ENCODE measurements around the gene ABHD16A.

The ABHD16A gene

DNA sequence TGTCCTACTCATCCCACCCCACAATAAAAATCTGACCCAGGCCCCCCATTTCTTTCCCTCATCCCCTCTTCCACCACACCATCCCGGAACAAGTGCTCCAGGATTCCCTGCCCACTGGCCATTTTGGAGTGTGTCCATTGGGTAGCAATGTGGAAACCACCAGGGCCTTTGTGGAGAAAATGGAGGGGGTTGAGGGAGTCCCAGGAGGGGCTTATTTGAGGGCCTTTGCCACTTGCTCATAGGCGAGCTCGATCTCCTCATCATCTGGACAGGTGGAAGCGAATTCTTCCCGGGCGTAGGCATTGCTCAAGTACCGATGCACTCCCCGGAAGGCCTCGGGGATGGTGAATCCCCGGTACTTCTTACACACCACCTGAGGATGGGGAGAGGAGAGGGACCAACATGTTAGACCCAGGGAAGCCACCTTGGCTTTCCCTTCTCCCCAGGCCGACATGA, 27.5 kb upstream of the ABHD16A start:
- peak; percentile 31 for DNase-seq (ENCODE audit: low spot score)

DNA sequence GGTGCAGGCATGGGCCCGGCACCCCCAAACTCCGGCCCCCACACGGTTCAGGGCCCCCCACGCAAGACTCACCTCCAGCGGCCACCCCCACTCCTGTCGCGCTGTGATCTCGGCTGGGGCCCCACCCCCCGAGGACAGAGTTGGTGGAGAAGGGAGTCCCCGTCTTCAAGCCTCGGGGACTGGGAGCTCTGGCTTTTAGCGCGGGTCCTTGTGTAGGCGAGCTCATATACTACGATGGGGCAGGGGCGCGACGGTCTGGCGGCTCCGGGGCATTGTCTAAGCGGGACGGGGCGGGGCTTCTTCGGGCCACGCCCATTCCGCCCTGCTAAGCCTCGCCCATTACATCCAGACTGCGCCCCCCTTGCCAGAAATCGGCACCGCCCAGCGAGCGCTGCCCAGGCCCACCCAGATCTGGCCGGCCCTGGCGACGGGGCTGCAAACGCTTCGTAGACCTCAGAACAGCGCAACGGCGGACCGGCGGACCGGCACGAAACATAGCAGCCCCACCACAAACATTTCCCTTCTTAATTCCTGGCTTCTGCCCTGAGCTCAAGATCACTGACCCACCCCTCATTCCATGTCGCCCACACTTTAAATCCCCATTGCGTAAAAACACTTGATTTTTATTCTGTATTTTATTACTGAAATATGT, 27.0 kb upstream of the ABHD16A start:
- DNase-seq (ENCODE audit: low spot score): peak; percentile 79

DNA sequence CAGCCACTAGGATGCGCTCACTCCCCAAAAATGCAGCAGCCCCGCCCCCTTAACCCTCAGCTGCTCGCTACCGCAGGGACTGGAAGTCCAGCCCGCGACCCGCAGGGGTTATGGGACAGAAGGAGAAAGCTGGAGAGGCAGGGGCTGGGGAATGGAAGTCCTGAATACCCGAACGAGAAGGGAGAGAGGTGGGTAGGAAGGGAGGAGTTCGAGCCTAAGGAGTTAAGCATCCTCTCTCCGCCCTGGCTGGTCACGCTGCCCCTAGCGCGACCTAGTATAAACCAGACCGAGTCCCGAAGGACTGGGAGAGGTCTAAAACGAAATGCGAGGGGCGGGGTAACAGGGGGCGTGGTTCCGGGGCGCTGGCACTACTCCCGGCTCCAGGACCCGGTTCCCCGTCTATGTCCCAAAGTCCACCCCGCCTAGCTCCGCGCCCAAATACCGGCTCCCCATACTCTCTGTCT, 26.4 kb upstream of the ABHD16A start:
- peak; percentile 81 for DNase-seq (ENCODE audit: low spot score)

DNA sequence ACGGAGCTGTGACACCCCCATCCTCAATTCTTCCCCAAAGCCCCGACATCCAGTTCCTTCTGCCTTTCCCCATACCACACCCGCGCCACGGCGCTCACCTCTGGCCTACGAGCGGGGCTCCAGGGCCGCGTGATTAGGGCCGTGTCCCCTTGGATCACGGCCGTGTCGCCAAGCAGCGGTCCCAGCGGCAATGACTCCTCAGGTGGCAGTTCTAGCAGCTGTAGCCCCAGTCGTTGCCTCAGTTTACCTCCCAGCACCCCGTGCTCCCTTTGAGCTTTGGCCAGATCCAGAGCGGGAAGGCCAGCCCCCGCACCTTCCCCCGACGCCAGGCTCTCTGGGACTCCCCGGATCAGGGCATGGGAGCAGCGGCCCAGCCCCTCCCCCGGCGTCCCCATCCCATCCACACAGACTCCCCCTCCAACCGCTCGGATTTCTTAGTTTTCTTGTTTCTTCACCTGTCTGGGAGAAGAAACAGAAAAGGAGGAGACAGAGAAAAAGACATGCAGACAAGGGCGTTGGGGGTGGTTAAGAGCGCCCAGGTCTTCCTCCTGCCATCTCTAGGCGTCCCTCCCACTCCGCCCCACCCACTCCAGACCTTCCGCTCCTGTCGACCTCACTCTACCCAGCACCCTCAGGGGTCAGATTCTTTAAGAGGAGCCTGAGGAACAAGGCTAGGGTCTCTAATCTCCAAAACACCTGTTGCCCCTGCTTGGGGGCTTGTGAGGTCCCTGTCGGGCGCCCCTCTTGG, 25.8 kb upstream of the ABHD16A start, which contains the start of gene DDAH2:
TSS of gene DDAH2 (minus strand) at position 533 of the 748 bp plus-strand sequence. CDS start at position 395, 138 bp downstream.
- no peak for DNase-seq (ENCODE audit: low spot score)

DNA sequence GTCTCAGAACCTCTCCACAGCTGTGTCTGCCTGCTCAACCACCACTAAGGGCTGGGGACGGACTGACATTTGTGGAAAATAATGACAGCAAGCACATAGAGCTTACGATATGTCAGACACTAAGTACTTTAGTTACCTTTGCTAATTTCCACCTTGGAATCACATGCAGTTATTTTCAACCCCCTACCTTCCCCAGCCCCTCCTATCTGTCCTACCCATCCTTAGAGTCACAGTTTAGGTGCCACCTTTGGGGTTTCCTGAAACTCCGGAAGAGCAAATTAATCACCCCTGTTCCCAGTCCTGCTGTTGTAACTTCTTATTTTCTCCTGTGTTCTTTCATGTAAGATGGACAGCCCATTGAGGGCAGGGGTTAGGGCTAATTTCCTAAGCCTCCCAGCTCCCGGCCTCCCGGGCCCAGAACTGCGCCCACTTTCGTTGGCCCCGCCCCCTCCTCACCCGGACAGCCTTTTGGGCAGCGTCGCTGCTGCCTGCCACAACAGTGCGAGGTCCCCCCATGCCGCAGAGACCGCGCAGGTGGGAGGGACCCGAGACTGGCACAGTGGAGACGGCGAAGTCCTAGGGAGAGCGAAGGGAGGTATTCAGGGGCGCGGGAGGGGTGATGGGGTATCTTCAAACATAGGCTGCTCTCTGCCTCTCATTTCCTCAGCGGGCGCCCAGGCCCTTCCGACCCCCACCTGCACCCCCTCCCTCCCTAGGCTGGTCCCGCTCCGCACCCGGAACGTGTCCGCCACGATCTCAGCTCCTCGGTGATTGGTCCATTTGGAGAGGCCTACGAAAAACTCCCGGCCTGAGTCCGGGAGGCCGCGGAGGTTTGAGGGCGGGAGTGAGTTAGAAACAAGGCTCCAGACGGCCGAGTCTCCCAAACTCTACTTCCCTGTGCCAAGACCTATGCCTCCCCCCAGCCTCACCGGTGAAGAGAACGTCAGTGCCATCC, 24.9 kb upstream of the ABHD16A start:
- no peak for DNase-seq (ENCODE audit: low spot score)

DNA sequence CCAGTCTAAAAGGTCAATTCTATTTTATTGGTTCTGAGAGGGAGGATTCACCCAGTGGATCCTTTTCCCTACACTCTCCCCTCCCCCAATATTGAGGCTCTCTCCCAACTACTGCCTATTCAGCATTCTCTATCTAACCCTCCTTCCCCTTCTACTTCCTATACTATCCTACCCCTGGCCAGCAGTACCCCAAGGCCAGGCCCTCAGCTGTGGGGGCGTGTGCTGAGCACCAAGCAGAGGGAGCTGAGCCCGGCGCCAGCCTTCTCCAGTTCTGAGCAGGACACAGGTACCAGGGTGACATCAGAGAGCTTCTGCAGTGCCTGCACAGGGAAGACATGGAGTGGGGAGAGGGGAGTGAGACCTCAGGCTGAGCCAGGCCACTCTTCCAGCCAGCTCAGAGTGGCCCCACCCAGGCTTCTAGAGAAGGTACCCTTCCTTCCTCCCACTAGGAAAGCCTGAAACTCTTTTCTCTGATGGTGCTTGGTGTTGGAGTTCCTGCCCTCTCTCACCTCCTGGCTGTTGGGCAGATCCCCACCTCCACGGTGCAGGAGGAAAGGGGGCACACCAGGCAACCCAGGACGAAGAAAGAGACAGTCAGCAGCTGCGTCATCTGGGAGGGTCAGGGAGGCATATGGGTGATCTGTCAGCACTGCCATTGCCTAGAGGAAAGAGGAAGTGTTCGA, 24.1 kb upstream of the ABHD16A start:
- DNase-seq (ENCODE audit: low spot score): no peak

DNA sequence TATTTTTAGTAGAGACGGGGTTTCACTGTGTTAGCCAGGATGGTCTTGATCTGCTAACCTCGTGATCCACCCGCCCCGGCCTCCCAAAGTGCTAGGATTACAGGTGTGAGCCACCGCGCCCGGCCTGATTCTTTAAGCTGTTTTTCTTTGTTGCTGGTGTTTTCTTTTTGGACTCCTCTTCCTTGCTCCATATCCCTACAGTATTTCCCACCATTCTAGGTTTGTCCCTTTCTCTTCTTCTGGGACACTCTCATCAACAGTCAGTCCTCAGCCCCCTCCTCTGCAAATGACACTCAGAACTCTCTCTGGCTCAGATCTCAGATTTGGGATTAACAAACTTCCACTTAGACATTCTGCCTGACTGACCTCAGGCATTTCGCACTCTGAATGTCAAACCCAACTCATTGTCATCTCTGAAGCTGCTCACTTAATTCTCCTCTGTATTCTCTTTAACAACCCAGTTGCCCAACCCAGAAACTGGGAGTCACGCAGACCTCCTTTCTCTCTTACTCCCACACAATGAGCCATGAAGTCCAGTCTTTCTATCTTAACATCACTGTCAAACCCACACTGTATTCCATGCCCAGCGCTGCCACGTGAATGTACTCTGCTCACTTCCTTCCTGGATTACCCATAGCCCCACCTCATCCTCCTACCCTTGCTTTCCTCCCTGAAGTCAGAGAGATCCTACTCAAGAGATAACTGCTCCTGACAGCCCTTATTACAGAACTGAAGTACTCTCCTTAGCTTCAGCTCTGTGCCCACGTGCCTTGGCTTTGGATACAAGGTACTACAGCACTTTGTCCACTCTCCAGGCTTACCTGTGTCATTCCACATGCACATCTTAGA, 22.6 kb upstream of the ABHD16A start:
- no peak for DNase-seq (ENCODE audit: low spot score)

DNA sequence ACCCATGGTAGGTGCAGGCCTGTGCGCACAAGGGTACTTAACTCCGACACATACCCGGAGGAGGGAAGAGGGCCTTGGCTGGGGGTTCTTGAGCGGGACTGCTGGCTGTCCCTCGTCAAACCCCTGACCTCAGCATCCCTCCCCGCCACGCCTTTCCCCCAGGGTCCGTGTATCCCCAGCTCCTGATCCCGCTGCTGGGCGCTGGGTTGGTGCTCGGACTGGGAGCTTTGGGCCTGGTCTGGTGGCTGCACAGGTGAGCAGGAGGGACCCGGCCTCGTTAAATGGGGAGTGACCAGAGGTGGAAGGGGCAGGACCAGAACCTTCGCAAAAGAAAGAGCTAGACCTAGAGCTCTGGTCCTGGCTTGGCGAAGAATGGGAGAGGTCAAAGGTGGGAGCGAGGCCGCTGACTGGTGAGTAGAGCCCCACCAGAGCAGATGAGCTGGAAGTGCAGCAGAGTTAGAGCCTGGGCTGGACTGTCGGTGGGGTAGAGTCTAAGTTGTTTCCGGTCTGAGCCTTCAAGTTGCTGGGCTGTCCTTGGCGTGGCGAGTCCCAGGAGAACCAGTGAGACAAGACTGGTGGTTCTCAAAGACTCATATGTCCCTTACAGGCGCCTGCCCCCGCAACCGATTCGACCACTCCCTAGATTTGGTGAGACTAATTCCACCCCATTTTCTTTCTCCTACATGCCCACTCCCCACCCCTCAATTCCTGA, 21.0 kb upstream of the ABHD16A start:
- DNase-seq (ENCODE audit: low spot score): no peak

DNA sequence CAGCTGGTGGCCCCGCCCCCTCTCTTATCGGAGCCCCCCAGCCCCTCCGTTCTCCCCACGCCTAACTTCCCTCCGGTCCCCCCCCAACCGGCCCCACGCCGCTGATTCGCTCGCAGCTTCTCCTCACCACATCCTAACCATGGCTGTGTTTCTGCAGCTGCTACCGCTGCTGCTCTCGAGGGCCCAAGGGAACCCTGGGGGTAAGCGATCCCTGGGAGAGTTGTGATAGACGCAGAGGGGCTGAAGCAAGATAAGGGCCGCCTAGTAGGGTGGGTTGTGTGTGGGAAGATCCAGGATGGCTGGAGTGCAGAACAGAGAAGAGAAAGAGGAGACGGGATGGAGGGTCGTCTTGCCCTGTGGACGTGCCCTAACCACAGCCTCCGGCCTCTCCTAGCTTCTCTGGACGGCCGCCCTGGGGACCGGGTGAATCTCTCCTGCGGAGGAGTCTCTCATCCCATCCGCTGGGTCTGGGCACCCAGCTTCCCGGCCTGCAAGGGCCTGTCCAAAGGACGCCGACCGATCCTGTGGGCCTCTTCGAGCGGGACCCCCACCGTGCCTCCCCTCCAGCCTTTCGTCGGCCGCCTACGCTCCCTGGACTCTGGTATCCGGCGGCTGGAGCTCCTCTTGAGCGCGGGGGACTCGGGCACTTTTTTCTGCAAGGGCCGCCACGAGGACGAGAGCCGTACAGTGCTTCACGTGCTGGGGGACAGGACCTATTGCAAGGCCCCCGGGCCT, 20.3 kb upstream of the ABHD16A start, which contains the start of gene MPIG6B:
TSS of gene MPIG6B (plus strand) at position 129 of the 735 bp plus-strand sequence. CDS start at position 140, 11 bp downstream.
- DNase-seq (ENCODE audit: low spot score): no peak

DNA sequence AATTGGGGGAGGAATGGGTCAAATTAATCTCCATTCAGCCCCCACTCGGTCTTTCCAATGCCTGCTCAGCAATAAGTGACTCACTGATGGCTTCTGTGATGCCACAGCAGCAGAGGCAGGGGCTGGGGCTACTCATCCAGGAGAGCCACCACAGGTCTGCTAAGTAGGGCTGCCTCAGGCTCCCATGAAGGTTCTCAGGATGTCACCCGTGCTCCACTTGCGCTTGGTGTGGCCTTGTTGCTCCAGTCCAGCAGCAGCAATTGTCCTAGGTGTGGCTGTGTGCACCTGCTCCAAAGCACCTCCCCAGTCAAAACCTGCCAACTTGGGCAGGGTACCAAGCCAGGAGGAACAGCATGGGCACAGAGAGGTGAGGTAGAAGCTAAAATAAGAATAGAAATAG, 19.0 kb upstream of the ABHD16A start:
- DNase-seq (ENCODE audit: low spot score): no peak

DNA sequence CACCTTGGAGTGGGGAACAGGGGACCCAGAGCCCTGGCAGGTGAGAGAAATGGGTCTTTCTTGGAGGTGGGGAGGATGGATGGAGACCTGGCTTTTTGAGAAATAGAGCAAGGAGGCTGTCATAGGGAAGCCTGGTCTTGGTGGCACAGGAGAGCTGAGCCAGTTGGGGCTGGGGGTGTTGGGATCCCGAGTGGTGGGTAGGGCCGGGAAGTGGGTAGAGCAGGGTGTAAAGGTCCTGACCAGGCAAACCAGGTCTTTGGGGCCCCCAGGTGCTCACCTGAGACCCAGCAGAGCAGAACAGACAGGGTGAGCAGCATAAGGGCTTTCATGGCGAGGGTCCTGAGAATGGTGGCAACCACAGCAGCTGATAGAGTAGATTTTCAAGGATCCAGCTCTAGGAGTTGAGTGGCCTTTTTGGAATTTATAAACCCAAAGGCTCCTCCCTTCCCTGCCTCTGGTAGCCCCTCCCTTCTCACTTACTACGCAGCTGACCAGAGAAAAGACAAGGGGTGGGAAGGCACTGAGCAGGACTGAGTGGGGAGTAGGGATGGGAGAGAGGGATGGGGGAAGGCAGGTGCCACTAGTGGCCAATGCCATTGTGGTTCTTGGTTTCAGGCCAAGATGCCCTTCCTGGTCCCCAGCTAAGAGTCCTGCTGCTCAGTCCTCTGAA, 18.4 kb upstream of the ABHD16A start, which contains the start of gene LY6G6C:
TSS of gene LY6G6C (minus strand) at position 396 of the 670 bp plus-strand sequence. CDS start at position 329, 67 bp downstream.
- no peak for DNase-seq (ENCODE audit: low spot score)

DNA sequence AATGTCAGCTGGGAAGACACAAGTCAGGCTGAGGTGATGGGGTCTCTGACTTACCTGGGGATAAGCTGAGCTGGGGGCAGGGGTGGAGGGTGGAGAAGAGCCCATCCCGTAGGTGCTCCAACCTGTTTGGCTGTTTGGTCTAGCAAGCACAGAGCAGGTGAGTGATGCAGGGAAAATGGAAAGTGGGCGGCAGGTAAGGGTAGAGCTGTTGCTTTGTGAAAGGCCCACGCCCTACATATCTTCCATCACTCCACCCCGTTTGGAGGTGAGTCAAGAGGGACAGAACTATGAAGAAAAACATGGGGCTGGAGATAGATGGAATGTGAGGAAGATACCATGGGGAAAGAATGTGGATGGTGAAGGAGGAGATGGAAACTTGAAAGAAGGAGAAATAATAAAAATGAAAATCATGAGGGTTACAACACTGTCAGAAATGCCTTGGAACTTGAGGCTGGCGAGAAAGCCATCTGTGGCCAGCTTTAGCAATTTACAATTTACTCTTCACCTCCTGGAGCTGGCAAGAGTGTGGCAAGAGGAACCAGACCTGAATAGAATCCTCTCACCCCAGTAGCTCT, 17.2 kb upstream of the ABHD16A start:
- no peak for DNase-seq (ENCODE audit: low spot score)

DNA sequence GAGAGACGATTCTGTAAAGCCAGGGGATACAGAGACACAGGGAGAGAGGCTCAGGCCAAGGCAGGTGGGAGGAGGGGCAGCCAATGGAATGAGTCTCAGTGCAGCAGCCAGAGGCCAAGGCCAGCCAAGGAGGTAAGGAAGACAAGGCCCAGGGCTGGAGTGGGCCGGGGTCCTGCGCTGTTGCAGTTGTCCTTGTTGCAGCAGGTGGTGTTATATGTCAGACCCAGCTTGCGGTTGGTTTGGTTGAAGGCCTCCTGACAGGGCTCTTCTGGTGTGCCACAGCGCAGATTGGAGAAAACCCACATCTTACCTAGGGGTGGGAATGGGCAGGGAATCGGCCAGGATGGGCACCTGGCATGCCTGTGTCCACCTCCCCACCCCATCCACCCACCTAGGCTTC, 15.9 kb upstream of the ABHD16A start:
- DNase-seq (ENCODE audit: low spot score): no peak

DNA sequence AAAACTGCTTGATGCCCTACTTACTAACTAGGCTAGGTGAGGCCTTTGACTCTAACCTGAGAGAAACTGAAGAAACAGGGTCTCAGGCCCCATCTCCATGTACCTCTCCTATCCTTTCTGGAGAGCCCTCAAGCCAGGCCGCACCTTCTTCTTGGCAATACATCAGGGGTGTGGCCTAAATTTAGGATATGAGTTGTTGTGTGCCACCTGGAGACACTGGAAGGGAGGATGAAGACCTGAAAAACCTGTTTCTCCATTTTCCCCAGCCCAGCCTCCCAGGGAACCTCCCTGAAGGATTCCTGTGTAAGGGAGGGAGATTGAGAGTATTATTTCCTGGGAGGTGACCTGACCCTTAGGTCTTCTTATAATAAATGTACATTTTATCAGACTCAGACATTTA, 15.1 kb upstream of the ABHD16A start:
- DNase-seq (ENCODE audit: low spot score): no peak

DNA sequence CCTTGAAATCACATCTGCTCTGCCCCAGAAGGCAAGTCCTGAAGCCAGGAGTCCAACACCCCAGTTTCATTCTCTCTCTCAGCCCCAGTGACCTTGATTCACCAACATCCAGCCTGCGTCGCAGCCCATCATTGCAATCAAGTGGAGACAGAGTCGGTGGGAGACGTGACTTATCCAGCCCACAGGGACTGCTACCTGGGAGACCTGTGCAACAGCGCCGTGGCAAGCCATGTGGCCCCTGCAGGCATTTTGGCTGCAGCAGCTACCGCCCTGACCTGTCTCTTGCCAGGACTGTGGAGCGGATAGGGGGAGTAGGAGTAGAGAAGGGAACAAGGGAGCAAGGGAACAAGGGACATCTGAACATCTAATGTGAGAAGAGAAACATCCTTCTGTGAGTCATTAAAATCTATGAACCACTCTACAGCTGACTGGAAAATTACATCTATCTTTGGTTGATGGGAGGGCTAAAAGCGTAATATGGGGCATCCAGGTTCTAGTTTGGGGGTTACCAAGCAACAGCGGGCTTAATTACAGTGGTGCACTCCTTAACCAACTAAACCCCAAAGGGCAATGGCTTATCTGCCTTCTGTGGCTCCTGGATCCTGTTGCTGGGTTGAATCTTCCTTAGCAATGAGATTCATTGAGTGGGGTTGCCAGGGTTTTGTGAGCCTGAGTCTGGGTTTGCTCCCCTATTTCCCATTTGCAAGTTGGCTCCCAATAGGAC, 14.5 kb upstream of the ABHD16A start:
- DNase-seq (ENCODE audit: low spot score): no peak

DNA sequence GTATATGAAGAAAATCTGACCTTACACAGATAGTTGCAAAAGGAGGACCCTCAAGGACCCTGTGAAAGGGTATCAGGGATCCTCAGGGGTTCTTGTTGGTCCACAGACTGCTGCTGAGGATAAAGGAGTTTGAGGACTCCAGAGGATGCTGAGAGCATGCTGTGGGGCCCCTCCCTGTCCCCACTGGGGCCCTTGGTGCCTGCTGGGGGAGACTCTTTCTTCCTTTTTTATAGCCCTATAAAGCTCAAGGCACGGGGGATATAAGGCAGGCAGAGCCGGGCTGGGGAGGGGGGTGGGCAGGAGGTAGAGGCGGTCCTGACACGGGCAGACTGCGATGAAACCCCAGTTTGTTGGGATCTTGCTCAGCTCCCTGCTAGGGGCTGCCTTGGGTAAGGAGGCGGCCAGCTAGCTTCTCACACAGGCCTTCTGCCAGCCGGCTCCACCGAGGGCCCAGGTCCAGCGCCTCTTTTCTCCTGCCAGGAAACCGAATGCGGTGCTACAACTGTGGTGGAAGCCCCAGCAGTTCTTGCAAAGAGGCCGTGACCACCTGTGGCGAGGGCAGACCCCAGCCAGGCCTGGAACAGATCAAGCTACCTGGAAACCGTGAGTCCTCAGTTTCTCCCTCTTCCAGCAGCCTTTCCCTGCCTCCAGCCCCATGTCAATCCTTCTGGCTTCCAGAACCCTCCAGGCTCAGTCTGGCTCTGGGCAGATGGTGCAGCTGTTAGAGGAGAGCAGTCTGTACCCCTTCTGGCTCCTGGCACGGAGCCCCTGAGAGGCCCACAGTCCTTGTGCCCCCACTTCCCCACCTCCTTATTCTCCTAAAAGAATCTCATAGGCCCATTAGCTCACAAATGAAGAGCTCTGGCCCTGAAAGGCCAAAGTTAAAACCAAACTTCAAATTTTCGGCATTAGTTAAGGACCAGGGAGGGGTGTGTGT, 12.2 kb upstream of the ABHD16A start, which contains the start of gene LY6G6D:
TSS of gene LY6G6D (plus strand) at position 327 of the 937 bp plus-strand sequence. CDS start at position 335, 8 bp downstream.
- DNase-seq (ENCODE audit: low spot score): no peak

Data from cerebellar cortex (tissue), 1 donor.